ENCODE results near the gene POFUT2.

- TF ChIP-seq ZNF274 (IDR thresholded peaks at IDR 0.05; ENCODE audit: low read depth, low read length) (no peak), YY1 (IDR thresholded peaks at IDR 0.05; ENCODE audit: insufficient read depth, insufficient read length) (no peak)
These were observed 11.1 kb downstream of the POFUT2 start for GRCh38 chr21:45276596-45276995.
